OCI-LY3 (cell line): ENCODE results near the gene CRISP2.

ENCODE experiments used
- H2AFZ ChIP-seq: fragments of 200-600, 300-600 bp; shearing (Covaris generic); 2 replicates; pipeline ENCODE4 v1.6.0; 2014; ENCODE audit warnings: antibody characterized with exemption, low read depth, low read length
- H3K27ac ChIP-seq: fragments of 200-600, 300-600 bp; sonication (generic); 2 replicates; pipeline ENCODE4 v1.5.1; 2014; ENCODE audit warnings: mild to moderate bottlenecking, low read length, moderate library complexity, mixed read lengths
- H3K27me3 ChIP-seq: fragments of 200-600, 300-600 bp; sonication (generic); 2 replicates; pipeline ENCODE4 v1.6.1; 2014; ENCODE audit warnings: low read depth, low read length, mixed read lengths
- H3K36me3 ChIP-seq: fragments of 200-600, 300-600 bp; sonication (generic); replicated peaks from 2 replicates; pipeline ENCODE3; 2014; ENCODE audit warnings: low read depth, low read length, mixed read lengths
- H3K4me1 ChIP-seq: fragments of 300-600, 200-600 bp; sonication (generic); 2 replicates; pipeline ENCODE4 v1.6.1; 2014; ENCODE audit warnings: low read length, mixed read lengths
- H3K4me2 ChIP-seq: fragments of 200-600, 300-600 bp; sonication (generic); 2 replicates; pipeline ENCODE4 v1.6.1; 2014; ENCODE audit warnings: low read length, mixed read lengths
- H3K4me3 ChIP-seq: fragments of 300-600, 200-600 bp; sonication (generic); 2 replicates; pipeline ENCODE4 v1.5.1; 2014; ENCODE audit warnings: antibody characterized with exemption, mild to moderate bottlenecking, low read length, moderate library complexity
- H3K79me2 ChIP-seq: fragments of 300-600, 200-600 bp; shearing (Covaris generic); 2 replicates; pipeline ENCODE4 v1.6.1; 2014; ENCODE audit warnings: mild to moderate bottlenecking, low read length, mixed read lengths
- H3K9ac ChIP-seq: fragments of 300-600, 200-600 bp; shearing (Covaris generic); 2 replicates; pipeline ENCODE4 v1.6.0; 2014; ENCODE audit warnings: mild to moderate bottlenecking, low read length, moderate library complexity
- H3K9me3 ChIP-seq: fragments of 200-600, 300-600 bp; shearing (Covaris generic); 2 replicates; pipeline ENCODE4 v1.6.1; 2014; ENCODE audit warnings: low read length, mixed read lengths; ENCODE audit not compliant: insufficient read depth
- H4K20me1 ChIP-seq: fragments of 200-600, 300-600 bp; sonication (generic); 2 replicates; pipeline ENCODE4 v1.6.1; 2016; ENCODE audit warnings: low read length, mixed read lengths; ENCODE audit not compliant: insufficient read depth
- CTCF ChIP-seq: fragments of 200-600, 300-600 bp; sonication (generic); IDR thresholded peaks from 2 replicates; pipeline ENCODE4 v1.5.1; 2014; ENCODE audit warnings: antibody characterized with exemption, low read length, low read depth
- EZH2phosphoT487 ChIP-seq: fragments of 200-600 bp; shearing (Covaris generic); IDR thresholded peaks from 2 replicates; pipeline ENCODE4 v1.6.1; 2018; ENCODE audit warnings: antibody characterized with exemption, mixed run types, low read depth

Gene CRISP2

DNA sequence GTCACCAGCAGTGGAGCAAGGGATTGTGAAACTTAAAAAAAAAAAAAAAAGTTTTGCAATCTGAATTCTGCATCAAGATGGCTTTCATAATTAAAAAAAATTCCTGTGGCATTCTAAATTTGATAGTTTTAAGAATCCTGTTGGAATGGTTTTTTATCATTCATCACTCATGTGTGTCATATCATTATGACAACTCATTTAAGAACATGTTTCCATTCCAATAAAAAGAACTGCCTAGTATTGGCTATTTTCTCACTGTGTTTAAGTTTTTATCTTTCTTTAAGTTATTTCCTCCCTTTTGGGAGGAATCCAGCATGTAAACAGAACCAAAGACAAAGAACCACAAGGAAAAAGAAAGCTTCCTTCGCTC is 50.5 kb downstream of the CRISP2 start:
- Histone ChIP-seq H3K4me2 (no peak overlapping the region), H3K4me1 (peaks cover 9% of the 10 kb centered on the region), H3K9ac (no peak overlapping the region), H3K4me3 (no peak overlapping the region), H3K36me3 (no peaks in the 10 kb centered on the region), H3K79me2 (no peaks in the 10 kb centered on the region), H3K27ac (no peak overlapping the region), H4K20me1 (no peaks in the 10 kb centered on the region), H3K9me3 (no peaks in the 10 kb centered on the region), H2AFZ (no peak overlapping the region), H3K27me3 (no peaks in the 10 kb centered on the region)
- TF ChIP-seq CTCF (no peak), EZH2phosphoT487 (no peak)

DNA sequence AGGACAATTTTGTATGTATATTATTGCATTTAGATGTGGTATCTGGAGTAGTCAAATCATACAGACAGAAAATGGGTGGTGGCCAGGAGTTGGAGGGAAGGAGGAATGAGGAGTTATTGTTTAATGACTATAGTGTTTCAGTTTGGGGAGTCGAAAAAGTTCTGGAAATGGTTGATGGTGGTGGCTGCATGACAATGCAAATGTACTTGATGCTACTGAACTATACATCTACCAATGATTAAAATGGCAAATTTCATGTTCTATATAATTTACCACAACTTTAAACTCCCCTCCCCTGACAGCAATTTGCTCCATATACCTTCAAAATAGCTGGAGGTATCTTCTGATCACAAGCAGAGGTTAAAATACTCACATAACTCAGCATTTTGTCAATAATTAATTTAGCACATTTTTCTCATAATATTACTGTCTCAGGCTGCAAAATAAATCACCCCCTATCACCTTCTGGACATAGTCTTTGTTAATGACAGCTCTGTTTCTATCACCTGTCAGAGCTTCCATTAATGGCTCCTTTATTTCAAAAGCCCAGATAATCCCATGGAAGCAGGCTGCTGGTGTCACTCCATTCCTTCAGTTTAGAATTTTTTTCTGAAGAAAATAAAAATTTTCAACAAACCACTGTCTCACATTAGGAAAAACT is 51.0 kb downstream of the CRISP2 start:
- H3K4me2 ChIP-seq = no peak overlapping the region

DNA sequence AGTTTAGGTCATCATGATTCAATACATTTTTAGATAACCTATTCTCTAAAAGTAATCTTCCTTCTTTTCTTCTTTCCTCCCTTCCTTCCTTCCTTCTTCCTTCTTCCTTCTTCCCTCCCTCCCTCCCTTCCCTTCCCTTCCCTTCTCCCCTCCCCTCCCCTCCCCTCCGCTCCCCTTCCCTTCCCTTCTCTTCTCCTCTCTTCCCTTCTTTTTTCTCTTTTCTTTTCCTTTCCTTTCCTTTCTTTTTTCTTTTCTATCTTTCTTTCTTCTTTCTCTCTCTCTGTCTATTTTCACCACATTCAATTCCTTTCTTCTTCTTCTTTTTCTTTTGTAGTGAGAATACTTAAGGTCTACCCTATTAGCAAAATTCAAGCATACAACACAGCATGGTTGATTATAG is 59.4 kb downstream of the CRISP2 start:
- no peaks in the 10 kb centered on the region for H4K20me1 ChIP-seq
- H3K27ac ChIP-seq = no peak overlapping the region
- H3K79me2 ChIP-seq = no peaks in the 10 kb centered on the region
- H3K4me3 ChIP-seq = no peak overlapping the region
- no peaks in the 10 kb centered on the region for H3K4me1 ChIP-seq
- no peaks in the 10 kb centered on the region for H3K9me3 ChIP-seq
- no peaks in the 10 kb centered on the region for H3K36me3 ChIP-seq
- no peaks in the 10 kb centered on the region for H3K27me3 ChIP-seq
- TF ChIP-seq EZH2phosphoT487 (no peak), CTCF (no peak)
- H3K4me2 ChIP-seq = no peak overlapping the region
- H2AFZ ChIP-seq = no peak overlapping the region
- no peak overlapping the region for H3K9ac ChIP-seq

More for the DNA sequence above, 51.0 kb downstream of the CRISP2 start:
- Histone ChIP-seq H3K27ac (no peak overlapping the region), H4K20me1 (no peaks in the 10 kb centered on the region), H3K4me1 (peaks cover 6% of the 10 kb centered on the region), H3K9me3 (no peaks in the 10 kb centered on the region), H3K36me3 (no peaks in the 10 kb centered on the region), H2AFZ (no peak overlapping the region), H3K79me2 (no peaks in the 10 kb centered on the region), H3K27me3 (no peaks in the 10 kb centered on the region), H3K4me3 (no peak overlapping the region), H3K9ac (no peak overlapping the region)
- TF ChIP-seq CTCF (no peak), EZH2phosphoT487 (no peak)

GRCh38 chr6:49653438-49653837 is 59.9 kb downstream of the CRISP2 start:
- Histone ChIP-seq H3K36me3 (no peaks in the 10 kb centered on the region), H3K9ac (no peak overlapping the region), H3K79me2 (no peaks in the 10 kb centered on the region), H3K9me3 (no peaks in the 10 kb centered on the region), H3K27me3 (no peaks in the 10 kb centered on the region), H3K4me3 (no peak overlapping the region), H3K4me1 (no peaks in the 10 kb centered on the region), H2AFZ (no peak overlapping the region), H3K4me2 (no peak overlapping the region), H3K27ac (no peak overlapping the region), H4K20me1 (no peaks in the 10 kb centered on the region)
- TF ChIP-seq CTCF (no peak), EZH2phosphoT487 (no peak)
